Fibroblast of peridontal ligament (primary cell): Measurements from ENCODE around the gene RAMP1.
"Not testable (repeated sequence)": the region's sequence is repeated elsewhere in the genome, so short reads cannot be mapped to it uniquely, and the experiment has no call there.

Source experiments
- DNase-seq: peaks from one replicate; pipeline ENCODE4 v3.0.0-alpha.2; 2010; ENCODE audit errors: extremely low read depth

The RAMP1 gene

GRCh38 chr2:237859533-237860272, at the start of gene RAMP1:
TSS of gene RAMP1 (plus strand) at chr2:237859623. CDS start at chr2:237859676, 53 bp downstream.
- DNase-seq, result peak; percentile 23

DNA sequence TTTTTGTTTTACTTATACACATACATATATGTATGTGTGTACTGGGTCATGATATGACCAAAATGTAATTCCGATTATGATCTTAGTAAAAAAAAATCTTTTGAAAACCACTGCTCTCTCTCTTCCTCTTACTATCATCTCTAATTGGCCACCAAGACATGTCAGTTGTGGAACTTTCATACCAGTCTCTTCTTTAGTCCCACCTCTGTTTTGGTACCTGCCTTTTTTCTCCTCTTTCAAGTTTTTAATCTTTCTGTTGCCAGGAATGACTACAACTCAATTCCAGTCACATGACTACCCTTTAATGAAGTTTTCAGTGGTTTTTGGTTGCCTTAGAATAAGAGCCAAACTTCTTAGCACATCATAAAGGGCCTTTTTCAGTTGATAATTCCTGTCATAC, 43.8 kb upstream of the RAMP1 start:
- no peak for DNase-seq

DNA sequence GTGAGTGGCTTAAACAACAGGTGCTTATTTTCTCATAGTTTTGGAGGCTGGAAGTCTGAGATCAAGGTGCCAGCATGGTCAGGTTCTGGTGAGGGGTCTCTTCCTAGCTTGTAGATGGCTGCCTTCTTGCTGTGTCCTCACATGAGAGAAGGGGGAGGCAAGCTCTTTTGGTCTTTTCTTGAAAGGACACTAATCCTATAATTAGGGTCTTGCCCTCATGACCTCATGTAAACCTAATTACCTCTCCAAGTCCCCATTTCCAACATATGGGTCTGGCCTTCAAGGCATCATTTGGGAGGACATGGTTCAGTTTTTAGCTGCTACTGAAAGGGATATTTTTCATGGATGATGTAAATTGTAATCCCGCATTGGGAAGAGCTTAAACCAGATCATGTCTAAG, 42.9 kb upstream of the RAMP1 start:
- no peak for DNase-seq

DNA sequence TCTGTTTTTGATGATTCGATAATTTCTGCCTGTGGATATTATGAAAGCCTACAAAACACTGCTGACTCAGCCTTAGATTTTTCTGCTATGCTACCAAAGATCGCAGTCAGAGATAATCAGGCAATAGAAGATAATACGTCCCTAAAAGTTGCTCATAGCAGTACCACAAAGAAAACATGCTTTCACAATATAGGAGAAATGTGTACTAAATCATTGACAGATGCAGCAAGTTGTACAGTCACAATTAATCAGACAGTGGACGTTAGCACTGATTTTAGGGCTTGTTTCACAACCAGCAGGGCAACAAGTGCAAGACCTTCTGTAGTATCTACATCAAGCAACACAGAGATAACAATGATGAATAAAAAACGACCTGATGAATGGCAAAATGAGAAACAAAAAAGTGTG, 41.4 kb upstream of the RAMP1 start:
- DNase-seq, result peak; percentile 79

DNA sequence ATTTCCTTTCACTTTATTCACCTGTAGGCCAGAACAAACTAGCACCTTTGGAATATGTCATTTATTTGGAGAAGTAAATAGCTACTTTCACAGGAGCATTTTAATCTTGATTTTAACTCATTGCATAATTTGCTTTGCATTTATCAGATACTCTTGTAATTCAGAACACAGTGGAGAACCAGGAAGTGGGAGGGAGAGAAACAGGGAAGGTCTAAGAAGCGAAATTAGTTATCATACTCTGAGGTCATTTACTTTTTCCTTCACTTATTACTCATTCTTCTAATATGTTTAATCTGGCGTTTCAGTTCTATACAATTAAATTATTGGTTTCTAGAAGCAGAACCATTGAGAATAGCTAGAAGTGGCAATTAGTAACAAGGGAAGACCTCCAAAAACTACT, 40.2 kb upstream of the RAMP1 start:
- DNase-seq, result peak; percentile 15

DNA sequence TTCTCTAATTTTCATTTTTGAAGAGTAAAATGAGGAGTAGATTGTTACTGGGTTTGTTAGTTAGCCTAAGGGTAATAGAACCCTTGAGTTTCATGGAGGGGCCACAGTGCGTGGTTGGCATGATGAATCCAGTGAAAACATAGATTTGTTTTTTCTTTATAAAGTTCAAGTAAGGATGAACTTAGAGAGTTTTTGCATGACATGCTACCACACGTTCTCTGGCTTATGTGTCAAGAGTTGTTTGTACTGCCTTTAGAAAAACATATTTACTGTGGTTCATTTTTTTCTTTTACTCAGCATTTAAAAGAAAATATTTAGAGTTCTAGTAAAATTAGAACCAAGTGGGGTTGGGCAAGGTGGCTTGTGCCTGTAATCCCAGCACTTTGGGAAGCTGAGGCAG, 39.0 kb upstream of the RAMP1 start:
- DNase-seq, result no peak

DNA sequence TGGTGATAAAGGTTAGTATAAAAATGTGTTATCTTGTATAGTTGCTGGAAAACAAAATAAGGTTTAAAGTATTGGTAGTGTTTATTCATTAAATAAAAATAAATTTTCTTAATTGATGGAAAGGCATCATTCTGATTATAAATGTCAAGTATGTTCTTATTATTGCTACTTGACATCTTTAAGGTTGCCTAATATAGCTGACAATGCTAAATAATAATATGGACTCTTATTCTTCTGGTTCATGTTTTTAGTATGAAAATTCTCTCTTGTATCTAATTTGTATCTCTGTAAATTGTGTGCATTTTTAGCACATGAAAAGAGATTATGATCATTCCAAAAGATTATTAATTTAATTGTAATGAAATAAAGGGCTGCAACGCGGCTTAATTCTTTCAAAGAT, 35.9 kb upstream of the RAMP1 start:
- DNase-seq, result no peak

GRCh38 chr2:237824085-237824484, 35.3 kb upstream of the RAMP1 start:
- no peak for DNase-seq

DNA sequence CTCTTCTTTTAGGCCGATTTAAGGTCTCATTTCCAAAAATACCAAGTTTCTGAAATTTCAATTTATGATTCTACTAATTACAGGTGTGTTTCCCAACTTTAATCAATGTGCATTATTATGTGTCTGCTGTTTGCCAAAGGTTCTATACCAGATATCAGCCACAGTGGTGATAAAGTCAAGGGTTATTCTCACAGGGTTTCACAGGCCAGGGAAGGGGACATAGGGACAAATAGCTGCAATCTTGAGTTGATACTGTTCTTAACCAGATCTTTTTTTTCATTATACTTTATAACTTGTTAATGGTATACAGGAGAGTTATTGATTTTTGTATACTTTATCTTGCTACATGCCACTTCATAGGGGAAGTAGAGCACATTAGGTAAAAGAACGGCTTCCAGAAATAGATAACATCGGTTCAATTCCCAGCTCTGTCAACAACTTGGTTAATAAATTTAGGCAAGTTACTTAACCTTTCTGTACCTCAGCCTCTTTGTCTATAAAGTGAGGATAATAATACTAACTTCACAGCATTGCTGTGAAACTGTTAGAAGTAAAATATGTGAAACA, 31.9 kb upstream of the RAMP1 start:
- no peak for DNase-seq

DNA sequence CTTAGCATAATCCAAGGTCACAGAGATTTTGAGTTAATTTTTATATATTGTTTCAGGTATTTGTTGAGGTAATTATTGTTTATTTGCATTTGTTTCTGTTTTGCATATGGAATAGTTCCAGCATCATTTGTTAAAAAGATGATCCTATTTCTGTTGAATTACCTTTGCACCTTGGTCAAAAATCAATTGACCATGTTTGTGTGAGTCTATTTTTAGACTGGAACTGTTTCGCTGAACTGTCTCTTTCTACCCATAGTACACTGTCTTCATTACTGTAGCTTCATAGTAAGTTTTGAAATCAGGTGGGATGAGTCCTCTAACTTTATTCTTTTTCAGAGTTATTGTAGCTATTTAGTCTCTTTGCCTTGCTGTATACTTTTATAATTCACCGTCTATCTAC, 28.9 kb upstream of the RAMP1 start:
- no peak for DNase-seq

- peak; percentile 46 for DNase-seq
These were observed 25.9 kb upstream of the RAMP1 start for GRCh38 chr2:237833546-237833945.

DNA sequence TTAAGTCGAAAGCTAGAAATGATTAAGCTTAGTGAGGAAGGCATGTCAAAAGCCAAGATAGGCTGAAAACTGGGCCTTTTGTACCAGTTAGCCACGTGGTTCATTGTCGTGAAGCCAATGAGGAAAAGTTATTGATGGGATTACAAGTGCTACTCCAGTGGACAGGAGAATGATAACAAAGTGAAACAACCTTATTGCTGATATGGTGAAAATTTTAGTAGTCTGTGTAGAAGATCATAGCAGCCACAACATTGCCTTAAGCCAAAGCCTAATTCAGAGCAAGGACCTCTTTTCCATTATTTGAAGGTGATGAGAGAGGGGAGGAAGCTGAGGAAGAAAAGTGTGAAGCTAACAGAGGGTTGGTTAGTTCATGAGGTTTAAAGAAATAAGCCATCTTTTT, 24.1 kb upstream of the RAMP1 start:
- DNase-seq, result no peak

GRCh38 chr2:237841051-237841450, 18.4 kb upstream of the RAMP1 start:
- no peak for DNase-seq

DNA sequence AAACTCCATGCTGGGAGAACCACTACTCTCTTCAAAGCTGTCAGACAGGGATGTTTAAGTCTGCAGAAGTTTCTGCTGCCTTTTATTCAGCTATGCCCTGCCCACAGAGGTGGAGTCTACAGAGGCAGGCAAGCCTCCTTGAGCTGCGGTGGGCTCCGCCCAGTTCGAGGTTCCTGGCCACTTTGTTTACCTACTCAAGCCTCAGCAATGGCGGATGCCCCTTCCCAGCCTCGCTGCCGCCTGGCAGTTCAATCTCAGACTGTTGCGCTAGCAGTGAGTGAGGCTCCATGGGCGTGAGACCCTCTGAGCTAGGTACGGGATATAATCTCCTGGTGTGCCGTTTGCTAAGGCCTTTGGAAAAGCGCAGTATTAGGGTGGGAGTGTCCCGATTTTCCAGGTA, 10.5 kb upstream of the RAMP1 start:
- DNase-seq, result not testable (repeated sequence)

- DNase-seq, result no peak
These were observed 5.1 kb upstream of the RAMP1 start for GRCh38 chr2:237854295-237854694.

DNA sequence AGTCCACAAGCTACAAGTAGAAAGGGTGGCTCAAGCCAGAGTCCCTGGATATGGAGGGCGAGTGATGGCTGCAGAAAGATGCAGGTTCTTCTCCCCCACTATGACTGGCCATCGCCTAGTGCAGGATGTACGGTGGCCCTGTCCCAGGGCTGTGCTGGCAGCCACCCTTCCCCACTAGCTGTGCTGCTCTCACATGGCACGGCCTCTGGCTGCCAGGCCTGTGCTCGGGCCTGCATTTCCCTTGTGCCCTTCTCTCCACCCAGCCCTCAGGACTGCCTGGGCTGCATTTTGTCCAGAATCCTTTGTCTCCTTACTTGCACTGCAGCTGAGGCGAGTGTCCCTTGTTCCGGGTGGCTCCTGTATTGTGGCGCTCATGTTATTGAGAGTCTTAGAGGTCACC, 1.6 kb upstream of the RAMP1 start:
- DNase-seq, result no peak

DNA sequence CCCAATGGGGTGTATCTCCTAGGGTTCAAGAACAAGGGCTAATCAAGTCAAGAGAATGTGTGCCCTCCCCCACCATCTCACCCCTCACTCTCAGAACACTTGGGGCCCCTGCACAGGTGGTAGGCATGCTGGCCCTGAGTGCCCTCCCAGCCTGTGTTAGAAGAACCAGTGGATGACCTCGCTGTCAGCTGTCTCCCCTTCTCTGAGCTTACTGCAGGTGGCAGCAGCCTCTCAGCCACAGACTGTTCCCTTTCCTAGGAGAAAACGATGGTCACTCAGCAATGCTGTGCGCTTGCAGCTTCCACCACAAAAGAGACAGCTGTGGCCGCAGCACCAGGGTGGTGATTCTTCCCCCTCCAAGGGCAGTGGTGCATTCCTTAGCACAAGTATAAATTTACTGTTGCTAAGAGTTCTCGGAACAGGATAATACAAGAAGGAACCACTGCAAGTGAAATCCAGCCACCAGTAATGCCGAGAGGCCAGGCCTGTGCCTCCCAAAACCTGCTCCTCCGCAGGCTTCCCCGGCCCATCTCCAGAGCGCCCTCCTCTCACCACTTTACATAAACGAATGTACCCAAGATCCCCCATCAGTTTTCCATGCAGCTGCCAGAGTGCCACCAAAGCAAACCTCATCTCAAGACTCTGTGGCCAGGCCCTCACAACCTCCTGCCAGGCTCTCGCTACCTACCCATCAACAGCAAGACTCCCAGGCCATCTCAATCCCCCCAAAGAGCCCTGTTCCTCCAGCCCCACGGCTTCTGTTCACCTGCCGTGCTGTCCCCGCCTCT, 935 bp upstream of the RAMP1 start:
- peak; percentile 90 for DNase-seq

- DNase-seq, result no peak
These were observed 365 bp upstream of the RAMP1 start for GRCh38 chr2:237859082-237859433.

- no peak for DNase-seq
These were observed 981 bp downstream of the RAMP1 start for GRCh38 chr2:237860273-237860935.

- DNase-seq, result no peak
These were observed 2.6 kb downstream of the RAMP1 start for GRCh38 chr2:237861875-237862527.

GRCh38 chr2:237862528-237862895, 3.1 kb downstream of the RAMP1 start:
- no peak for DNase-seq

DNA sequence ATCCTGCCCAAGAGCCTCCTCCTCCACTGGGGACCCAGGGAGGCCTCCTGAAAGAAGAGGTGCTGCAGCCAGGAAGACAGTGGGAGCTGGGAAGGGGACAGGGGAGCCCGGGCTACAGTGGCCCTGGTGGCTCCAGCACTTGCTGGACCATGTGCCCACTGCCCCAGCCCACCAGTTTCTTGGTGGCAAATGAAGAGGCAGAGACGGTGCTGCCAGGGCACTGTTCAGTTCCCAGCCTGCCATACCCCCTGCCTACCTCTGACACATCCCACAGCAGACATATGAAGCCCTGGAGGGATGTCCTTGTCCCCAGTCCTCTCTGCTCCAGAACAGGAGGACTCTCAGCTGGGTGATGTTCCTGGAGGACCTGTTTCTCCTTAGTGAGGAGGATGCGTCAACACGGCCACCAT, 3.7 kb downstream of the RAMP1 start:
- DNase-seq, result no peak
